Heart left ventricle (tissue), 13 donors: Measurements from ENCODE around the gene CD164L2.

Source experiments
- CTCF ChIP-seq, 12 donors: fragments of 200-600 bp; sonication (generic) in 4 of 12; IDR thresholded peaks; one replicate each; pipeline versions ENCODE4 v1.5.0 to v1.8.0; 2018 to 2022; ENCODE audit warnings: antibody characterized with exemption in 12 of 12, mild to moderate bottlenecking in 5 of 12
- POLR2A ChIP-seq, 2 donors: fragments of 450-650 bp; IDR thresholded peaks; one replicate each; pipeline ENCODE4 v1.6.1; 2017; ENCODE audit warnings: antibody characterized with exemption in 2 of 2, mild to moderate bottlenecking in 2 of 2, moderate library complexity in 2 of 2
- donor health status: ischemic (EF 13 %, LVEDD 7.1; RV severe dilation, severe dysfunction).
- donor health status: DM: no; HTN: yes; CAD: no.
- donor health status: DM: no; HTN: no; CAD: no.
- donor health status: ischemic (EF 25% LVEDD 6.9; RV normal size, moderate dysfunction).
- donor health status: ischemic (EF 25% LVEDD 5.7; RV mildly dilated, moderate dysfunction).
- donor health status: ischemic (EF 35%, LVEDD 5.7; RV mildly dilated, moderate dysfunction).
- donor health status: nonischemic (EF 11% LVEDD 7.7; RV severe dilation, severe dysfunction).
- donor health status: DM: yes; HTN: yes; CAD: no.
- donor health status: PGD.
- donor health status: ischemic (EF 29% LVEDD 5.4; RV normal size, mild dysfunction).
- donor health status: nonischemic (EF 23%, LVEDD 6.1; RV moderate dilation, normal function).

DNA sequence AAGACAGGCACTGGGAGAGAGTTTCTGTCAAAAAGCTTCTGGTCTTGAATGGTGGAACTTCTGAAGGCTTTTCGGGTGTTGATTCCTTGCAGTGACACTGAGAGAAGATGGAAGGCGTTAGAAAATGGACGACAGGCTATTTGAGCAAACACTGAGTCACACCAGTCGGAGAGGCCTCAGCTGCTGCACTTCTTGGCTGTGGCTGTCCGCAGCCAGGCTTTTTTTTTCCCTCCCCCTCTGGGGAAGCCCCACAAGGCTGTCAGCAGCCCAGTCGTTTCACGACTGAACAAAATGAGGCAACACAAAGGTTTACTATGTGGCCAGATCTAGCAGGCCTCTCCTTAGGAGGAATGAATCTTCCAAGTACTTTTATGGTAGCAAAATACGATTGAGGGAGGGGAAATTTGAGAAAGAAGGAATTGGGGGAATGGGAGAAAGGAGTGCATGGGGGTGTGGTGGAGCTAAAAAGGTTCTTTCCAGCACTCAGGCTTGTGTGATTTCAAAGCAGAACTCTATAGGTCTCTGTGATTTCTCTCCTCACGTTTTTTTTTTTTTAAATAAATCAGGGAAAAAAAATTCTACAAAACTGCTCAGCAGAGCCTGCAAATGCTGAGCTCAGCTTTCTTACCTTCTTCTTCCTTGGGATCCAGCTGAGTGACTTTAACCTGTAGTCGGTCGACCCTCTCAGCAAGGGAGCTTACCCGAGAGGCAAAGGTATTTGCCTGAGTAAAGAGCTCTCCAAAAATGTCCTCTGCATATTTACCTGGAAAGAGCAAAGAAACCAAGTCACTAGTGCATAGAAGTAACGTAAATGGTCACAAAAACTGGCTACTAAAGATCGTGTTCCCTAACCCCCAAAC lies 35.4 kb upstream of the CD164L2 start:
- TF ChIP-seq CTCF (IDR thresholded peaks at IDR 0.05) (no peak), POLR2A (IDR thresholded peaks at IDR 0.05) (no peak)
